C4-2B (cell line): ENCODE measurements around the gene MGST2.

Experiments
- CTCF ChIP-seq: fragments of 450-650 bp; conservative IDR thresholded peaks from 2 replicates; pipeline ENCODE4 v1.5.1; 2017; ENCODE audit warnings: mild to moderate bottlenecking
- ZFX ChIP-seq: fragments of 450-650 bp; IDR thresholded peaks from 2 replicates; pipeline ENCODE4 v1.6.1; 2017

GRCh38 chr4:139622901-139623381, 42.7 kb upstream of the MGST2 start:
- TF ChIP-seq CTCF (no peak), ZFX (no peak)
